PFSK-1 (cell line): ENCODE measurements around the gene MEGF11.

Experiments used
- FOXP2 ChIP-seq: optimal IDR thresholded peaks from 2 replicates; pipeline ENCODE3; 2011; ENCODE audit warnings: borderline replicate concordance, control low read depth, inconsistent platforms; ENCODE audit not compliant: insufficient read depth; ENCODE audit errors: extremely low read length, extremely low read depth
- POLR2AphosphoS5 ChIP-seq: IDR thresholded peaks from 2 replicates; pipeline ENCODE4 v1.6.1; 2012; ENCODE audit warnings: low read depth, mild to moderate bottlenecking, control low read depth, low read length, moderate library complexity
- SIN3A ChIP-seq: IDR thresholded peaks from 2 replicates; pipeline ENCODE4 v1.6.1; 2012; ENCODE audit warnings: mild to moderate bottlenecking, low read length, moderate library complexity, borderline replicate concordance; ENCODE audit not compliant: insufficient read depth
- TAF1 ChIP-seq: IDR thresholded peaks from 2 replicates; pipeline ENCODE4 v1.6.1; 2012; ENCODE audit warnings: low read length, control low read depth, borderline replicate concordance; ENCODE audit not compliant: insufficient read depth
- TF ChIP-seq, protein P1 (sequence below), 2 experiments: IDR thresholded peaks; 2 replicates each; pipeline versions ENCODE4 v1.6.1 to v1.8.0; 2011 to 2012; ENCODE audit warnings: low read depth in 2 of 2, low read length in 2 of 2, control low read depth in 1 of 2, inconsistent platforms in 1 of 2, mild to moderate bottlenecking in 1 of 2, moderate library complexity in 1 of 2; ENCODE audit not compliant: insufficient read depth in 1 of 2

The MEGF11 gene

DNA sequence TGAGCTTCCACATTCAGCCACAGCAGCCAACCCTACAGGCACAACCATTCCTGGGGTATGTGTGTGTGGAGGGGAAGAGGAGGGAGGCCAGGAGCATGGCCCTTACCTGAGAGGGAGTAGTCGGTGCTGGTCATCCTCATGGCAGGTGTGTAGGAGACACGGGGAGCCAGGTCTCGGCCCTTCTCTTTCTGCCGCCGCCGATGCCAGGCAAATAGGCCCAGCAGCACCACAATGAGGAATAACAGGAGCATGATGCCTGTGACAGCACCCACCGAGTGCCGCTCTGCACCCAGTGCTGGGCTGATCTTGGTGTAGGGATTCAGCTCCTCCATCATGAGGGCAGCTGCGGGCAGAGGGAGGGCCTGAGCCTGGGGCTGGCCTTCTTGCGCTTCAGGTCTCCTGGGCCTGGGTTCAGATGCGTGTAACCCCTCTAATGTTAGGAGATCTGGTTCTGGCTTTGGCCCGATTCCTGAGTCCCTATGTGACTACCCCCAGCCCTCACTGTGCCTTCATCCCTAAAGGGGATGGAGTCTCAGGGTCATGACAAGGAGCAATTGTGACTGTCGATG, 339.8 kb downstream of the MEGF11 start:
- TF ChIP-seq POLR2AphosphoS5 (no peak), SIN3A (no peak), TAF1 (no peak), FOXP2 (no peak)
- TF ChIP-seq, protein P1, sequence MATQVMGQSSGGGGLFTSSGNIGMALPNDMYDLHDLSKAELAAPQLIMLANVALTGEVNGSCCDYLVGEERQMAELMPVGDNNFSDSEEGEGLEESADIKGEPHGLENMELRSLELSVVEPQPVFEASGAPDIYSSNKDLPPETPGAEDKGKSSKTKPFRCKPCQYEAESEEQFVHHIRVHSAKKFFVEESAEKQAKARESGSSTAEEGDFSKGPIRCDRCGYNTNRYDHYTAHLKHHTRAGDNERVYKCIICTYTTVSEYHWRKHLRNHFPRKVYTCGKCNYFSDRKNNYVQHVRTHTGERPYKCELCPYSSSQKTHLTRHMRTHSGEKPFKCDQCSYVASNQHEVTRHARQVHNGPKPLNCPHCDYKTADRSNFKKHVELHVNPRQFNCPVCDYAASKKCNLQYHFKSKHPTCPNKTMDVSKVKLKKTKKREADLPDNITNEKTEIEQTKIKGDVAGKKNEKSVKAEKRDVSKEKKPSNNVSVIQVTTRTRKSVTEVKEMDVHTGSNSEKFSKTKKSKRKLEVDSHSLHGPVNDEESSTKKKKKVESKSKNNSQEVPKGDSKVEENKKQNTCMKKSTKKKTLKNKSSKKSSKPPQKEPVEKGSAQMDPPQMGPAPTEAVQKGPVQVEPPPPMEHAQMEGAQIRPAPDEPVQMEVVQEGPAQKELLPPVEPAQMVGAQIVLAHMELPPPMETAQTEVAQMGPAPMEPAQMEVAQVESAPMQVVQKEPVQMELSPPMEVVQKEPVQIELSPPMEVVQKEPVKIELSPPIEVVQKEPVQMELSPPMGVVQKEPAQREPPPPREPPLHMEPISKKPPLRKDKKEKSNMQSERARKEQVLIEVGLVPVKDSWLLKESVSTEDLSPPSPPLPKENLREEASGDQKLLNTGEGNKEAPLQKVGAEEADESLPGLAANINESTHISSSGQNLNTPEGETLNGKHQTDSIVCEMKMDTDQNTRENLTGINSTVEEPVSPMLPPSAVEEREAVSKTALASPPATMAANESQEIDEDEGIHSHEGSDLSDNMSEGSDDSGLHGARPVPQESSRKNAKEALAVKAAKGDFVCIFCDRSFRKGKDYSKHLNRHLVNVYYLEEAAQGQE (IDR thresholded peaks at IDR 0.05; ENCODE audit: insufficient read depth in 1 of 2, low read depth in 2 of 2, low read length in 2 of 2): no peak

DNA sequence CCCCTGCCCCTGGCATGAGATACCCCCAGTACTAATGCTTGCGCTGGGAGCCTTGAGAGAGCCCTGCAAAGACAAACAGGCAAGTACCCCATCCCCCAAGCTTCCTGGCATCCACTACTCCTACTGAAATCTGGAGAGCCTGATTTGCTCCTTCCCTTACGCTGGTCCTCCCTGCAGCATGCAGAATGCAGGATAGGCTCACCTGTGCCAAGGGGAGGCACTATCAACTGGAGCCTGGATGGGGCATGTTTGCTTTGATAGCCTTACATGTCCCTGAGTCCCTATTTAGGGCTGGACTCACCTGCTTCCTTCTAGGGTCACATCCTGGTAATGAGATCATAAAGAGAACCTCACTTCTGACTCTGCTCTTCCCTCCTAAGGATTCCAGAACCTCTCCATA, 341.3 kb downstream of the MEGF11 start:
- TF ChIP-seq SIN3A (no peak), POLR2AphosphoS5 (no peak), TAF1 (no peak), FOXP2 (no peak)
- TF ChIP-seq, protein P1 (IDR thresholded peaks at IDR 0.05; ENCODE audit: insufficient read depth in 1 of 2, low read depth in 2 of 2, low read length in 2 of 2): no peak

DNA sequence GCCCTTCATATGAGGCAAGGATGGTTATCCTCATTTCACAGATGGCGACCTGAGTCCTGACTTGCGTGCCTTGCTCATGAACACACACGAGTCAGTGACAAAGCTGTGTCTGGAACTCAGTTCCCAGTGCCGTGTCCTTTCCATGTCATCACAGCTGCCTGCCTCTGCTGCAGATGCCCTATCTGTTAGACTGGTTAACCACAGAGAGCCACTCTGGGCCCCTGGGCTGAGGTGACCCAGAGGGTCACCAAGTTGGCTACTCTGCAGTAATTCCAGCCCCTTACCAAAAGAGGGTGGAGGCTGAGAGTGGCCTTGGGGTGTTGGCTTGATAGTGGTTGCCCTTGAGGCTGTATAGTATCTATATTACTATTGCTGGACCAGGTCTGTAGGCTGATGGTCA, 343.2 kb downstream of the MEGF11 start:
- TF ChIP-seq, protein P1 (IDR thresholded peaks at IDR 0.05; ENCODE audit: insufficient read depth in 1 of 2, low read depth in 2 of 2, low read length in 2 of 2): no peak
- TF ChIP-seq POLR2AphosphoS5 (no peak), FOXP2 (no peak)

DNA sequence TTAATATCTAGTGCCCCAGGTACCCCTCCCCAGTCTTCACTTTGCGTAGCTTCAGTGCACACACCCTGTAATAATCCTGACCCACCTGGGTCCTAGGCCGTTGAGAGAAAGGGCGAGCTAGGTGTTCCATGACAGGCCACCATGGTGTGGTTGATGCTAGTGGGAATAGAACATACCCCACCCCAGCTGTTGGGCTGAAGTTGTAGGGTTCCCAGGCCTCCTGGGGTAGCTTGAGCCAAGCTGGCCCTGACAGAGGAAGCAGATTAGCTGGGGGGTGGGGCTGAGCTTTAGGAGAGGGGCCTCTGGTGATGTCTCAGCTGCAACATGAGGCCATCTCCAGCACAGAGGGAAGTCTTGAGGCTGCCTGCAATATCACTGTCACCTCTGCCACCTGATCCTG, 343.7 kb downstream of the MEGF11 start:
- no peak for TF ChIP-seq FOXP2
- no peak for TF ChIP-seq TAF1
- no peak for TF ChIP-seq SIN3A
- TF ChIP-seq, protein P1 (IDR thresholded peaks at IDR 0.05; ENCODE audit: insufficient read depth in 1 of 2, low read depth in 2 of 2, low read length in 2 of 2): no peak
- TF ChIP-seq POLR2AphosphoS5: no peak

DNA sequence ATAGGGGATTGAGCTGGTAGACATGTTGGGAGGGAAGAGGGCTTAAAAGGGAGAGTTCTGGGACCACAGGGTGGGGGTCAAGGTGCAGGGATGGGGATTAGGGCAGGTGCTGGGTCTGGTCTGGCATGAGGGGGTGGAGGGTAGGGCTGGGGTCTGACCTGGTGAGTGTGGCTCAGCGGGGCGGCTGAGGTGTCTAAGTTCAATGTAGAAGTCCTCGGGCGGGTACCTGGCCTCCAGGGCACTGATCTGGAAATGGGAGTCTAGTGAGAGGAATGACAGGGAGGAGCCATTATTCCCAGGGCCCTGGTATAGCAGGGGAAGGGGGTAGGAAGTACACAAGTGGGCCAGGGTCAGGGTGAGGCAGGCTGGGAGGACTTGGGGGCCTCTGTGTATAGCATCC, 344.7 kb downstream of the MEGF11 start:
- TF ChIP-seq, protein P1 (IDR thresholded peaks at IDR 0.05; ENCODE audit: insufficient read depth in 1 of 2, low read depth in 2 of 2, low read length in 2 of 2): no peak
- no peak for TF ChIP-seq TAF1
- no peak for TF ChIP-seq POLR2AphosphoS5
- no peak for TF ChIP-seq SIN3A
- no peak for TF ChIP-seq FOXP2
